Measurements from ENCODE around the gene C9orf72. TPM values are rescaled to one million over a fixed set of nuclear protein-coding genes. Genes with fewer than 3 reads are reported as not detected.

C9orf72 gene
- total and polyA plus RNA-seq, 9 of the 15 experiments (the other 6 are each of a cell fraction or from before 2014, with no cell fraction given): 2.3 to 7.3 (median 4.1) TPM

GRCh38 chr9:27528076-27528885, 45.0 kb downstream of the C9orf72 start (continued):
- TF ChIP-seq ATF6 (CRISPR knock-in tag; IDR thresholded peaks at IDR 0.05) (no peak), MIER1 (IDR thresholded peaks at IDR 0.05; ENCODE audit: low read depth) (no peak), PRPF4 (IDR thresholded peaks at IDR 0.05; ENCODE audit: insufficient read depth, low read depth, low read length, poor library complexity, severe bottlenecking) (no peak), TAF15 (IDR thresholded peaks at IDR 0.05; ENCODE audit: low read depth, low read length) (no peak), ZC3H11A (IDR thresholded peaks at IDR 0.05; ENCODE audit: low read depth, low read length) (no peak), NELFE (IDR thresholded peaks at IDR 0.05; ENCODE audit: insufficient read depth, insufficient read length) (no peak), PHB2 (IDR thresholded peaks at IDR 0.05; ENCODE audit: low read depth) (no peak), CREB1 (IDR thresholded peaks at IDR 0.05) (peak; percentile 65; the same call in 1 of the 2 replicates), CREB1 (CRISPR knock-in tag; IDR thresholded peaks at IDR 0.05) (no peak), FOXK2 (conservative IDR thresholded peaks at IDR 0.05 in 1 of 2, IDR thresholded peaks at IDR 0.05 in 1 of 2; ENCODE audit: low read depth in 2 of 2) (no peak), TBP (optimal IDR thresholded peaks at IDR 0.05; ENCODE audit: low read depth, low read length) (no peak), PKNOX1 (IDR thresholded peaks at IDR 0.05) (peak; percentile 67), NR1H2 (CRISPR knock-in tag; IDR thresholded peaks at IDR 0.05) (no peak)
- TF ChIP-seq, protein P1, sequence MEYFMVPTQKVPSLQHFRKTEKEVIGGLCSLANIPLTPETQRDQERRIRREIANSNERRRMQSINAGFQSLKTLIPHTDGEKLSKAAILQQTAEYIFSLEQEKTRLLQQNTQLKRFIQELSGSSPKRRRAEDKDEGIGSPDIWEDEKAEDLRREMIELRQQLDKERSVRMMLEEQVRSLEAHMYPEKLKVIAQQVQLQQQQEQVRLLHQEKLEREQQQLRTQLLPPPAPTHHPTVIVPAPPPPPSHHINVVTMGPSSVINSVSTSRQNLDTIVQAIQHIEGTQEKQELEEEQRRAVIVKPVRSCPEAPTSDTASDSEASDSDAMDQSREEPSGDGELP (CRISPR knock-in tag; IDR thresholded peaks at IDR 0.05; ENCODE audit: borderline replicate concordance): peak; percentile 33
- TF ChIP-seq, protein P2, sequence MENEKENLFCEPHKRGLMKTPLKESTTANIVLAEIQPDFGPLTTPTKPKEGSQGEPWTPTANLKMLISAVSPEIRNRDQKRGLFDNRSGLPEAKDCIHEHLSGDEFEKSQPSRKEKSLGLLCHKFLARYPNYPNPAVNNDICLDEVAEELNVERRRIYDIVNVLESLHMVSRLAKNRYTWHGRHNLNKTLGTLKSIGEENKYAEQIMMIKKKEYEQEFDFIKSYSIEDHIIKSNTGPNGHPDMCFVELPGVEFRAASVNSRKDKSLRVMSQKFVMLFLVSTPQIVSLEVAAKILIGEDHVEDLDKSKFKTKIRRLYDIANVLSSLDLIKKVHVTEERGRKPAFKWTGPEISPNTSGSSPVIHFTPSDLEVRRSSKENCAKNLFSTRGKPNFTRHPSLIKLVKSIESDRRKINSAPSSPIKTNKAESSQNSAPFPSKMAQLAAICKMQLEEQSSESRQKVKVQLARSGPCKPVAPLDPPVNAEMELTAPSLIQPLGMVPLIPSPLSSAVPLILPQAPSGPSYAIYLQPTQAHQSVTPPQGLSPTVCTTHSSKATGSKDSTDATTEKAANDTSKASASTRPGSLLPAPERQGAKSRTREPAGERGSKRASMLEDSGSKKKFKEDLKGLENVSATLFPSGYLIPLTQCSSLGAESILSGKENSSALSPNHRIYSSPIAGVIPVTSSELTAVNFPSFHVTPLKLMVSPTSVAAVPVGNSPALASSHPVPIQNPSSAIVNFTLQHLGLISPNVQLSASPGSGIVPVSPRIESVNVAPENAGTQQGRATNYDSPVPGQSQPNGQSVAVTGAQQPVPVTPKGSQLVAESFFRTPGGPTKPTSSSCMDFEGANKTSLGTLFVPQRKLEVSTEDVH (IDR thresholded peaks at IDR 0.05; ENCODE audit: low read depth, partially characterized antibody): no peak
- TF ChIP-seq, protein P3, sequence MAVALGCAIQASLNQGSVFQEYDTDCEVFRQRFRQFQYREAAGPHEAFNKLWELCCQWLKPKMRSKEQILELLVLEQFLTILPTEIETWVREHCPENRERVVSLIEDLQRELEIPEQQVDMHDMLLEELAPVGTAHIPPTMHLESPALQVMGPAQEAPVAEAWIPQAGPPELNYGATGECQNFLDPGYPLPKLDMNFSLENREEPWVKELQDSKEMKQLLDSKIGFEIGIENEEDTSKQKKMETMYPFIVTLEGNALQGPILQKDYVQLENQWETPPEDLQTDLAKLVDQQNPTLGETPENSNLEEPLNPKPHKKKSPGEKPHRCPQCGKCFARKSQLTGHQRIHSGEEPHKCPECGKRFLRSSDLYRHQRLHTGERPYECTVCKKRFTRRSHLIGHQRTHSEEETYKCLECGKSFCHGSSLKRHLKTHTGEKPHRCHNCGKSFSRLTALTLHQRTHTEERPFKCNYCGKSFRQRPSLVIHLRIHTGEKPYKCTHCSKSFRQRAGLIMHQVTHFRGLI (CRISPR knock-in tag; IDR thresholded peaks at IDR 0.05): no peak
- TF ChIP-seq, protein P4, sequence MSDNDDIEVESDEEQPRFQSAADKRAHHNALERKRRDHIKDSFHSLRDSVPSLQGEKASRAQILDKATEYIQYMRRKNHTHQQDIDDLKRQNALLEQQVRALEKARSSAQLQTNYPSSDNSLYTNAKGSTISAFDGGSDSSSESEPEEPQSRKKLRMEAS (CRISPR knock-in tag; IDR thresholded peaks at IDR 0.05): no peak

All from K562 (cell line).